ENCODE measurements around the gene CNPY4.

The CNPY4 gene

GRCh38 chr7:100174582-100174981 is 55.1 kb downstream of the CNPY4 start:
- Histone ChIP-seq H3K36me3 (replicated peaks) (no peaks in the 10 kb centered on the region), H3K27ac (no peak overlapping the region), H3K4me3 (ENCODE audit: low read depth, low read length) (no peak overlapping the region), H3K27me3 (replicated peaks) (no peaks in the 10 kb centered on the region)
- no peak for TF ChIP-seq CTCF (IDR thresholded peaks at IDR 0.05; ENCODE audit: low read depth, low read length, missing control alignments)
- DNase-seq, result no peak
- in situ Hi-C loops (cut with HindIII; ENCODE audit: low pct_ligation_motif_present, low sequenced_read_pairs), result no loop called here

Measured in brain microvascular endothelial cell (primary cell).